Measurements from ENCODE around the gene TANGO2. TPM values are rescaled to one million over a fixed set of nuclear protein-coding genes. Genes with fewer than 3 reads are reported as not detected.

TANGO2 gene
- total RNA-seq (2021; ENCODE audit: unreplicated experiment), result 17.0 TPM
- polyA plus RNA-seq (2012), result 14.7 and 15.6 TPM in 2 replicates
- Bru-seq, nascent RNA, result percentile 50 among the genes with signal in this experiment
- percentile 55 among the genes with signal in this experiment for BruChase-seq, experiment 1, labeled RNA remaining after a 6-hour chase
- percentile 55 among the genes with signal in this experiment for BruChase-seq, experiment 2, labeled RNA remaining after a 2-hour chase
- long read RNA-seq, partial matches to known transcripts, result 4 of 39 reads
- long read RNA-seq, other reads (novel, unspliced or antisense), result 31 of 39 reads

GRCh38 chr22:20020533-20021195 lies at the start of gene TANGO2:
TANGO2 (plus strand) TSS chr22:20021110; CDS start chr22:20036799, 15,689 bp downstream.
- Histone ChIP-seq H3K27me3 (ENCODE audit: insufficient read depth, low read length) (no peaks in the 10 kb centered on the region), H3K9ac (ENCODE audit: low read length) (peak within 1 kb of the TSS; percentile 94), H2AFZ (ENCODE audit: low read depth, low read length, poor library complexity, severe bottlenecking) (no peak within 1 kb of the TSS), H3K4me3 (replicated peaks in 1 of 2; ENCODE audit: low read depth in 1 of 2, low read length in 2 of 2) (peak within 1 kb of the TSS; percentile 96 to 99), H3K4me1 (ENCODE audit: control insufficient read depth in 1 of 2, insufficient read depth in 2 of 2, low read length in 2 of 2) (peaks cover 10 to 28% of the 10 kb centered on the region in 2 experiments; a peak in 3 of 4 replicates), H3K9me3 (ENCODE audit: control insufficient read depth in 1 of 2, insufficient read depth in 1 of 2, low read depth in 1 of 2, low read length in 2 of 2) (no peaks in the 10 kb centered on the region), H4K20me1 (ENCODE audit: insufficient read depth) (no peaks in the 10 kb centered on the region), H3K36me3 (ENCODE audit: control insufficient read depth in 1 of 2, insufficient read depth in 2 of 2, low read length in 2 of 2) (no peaks in the 10 kb centered on the region), H3K9me2 (ENCODE audit: insufficient read depth) (no peaks in the 10 kb centered on the region), H3K4me2 (ENCODE audit: low read length) (peak within 1 kb of the TSS; percentile 96), H3K79me2 (ENCODE audit: insufficient read depth, low read length) (peaks cover 25% of the 10 kb centered on the region), H3K27ac (ENCODE audit: low read depth, low read length) (peak within 1 kb of the TSS; percentile 54)
- DNase-seq (ENCODE audit: low read depth, low spot score) (peak; percentile 68), ATAC-seq (peak; percentile 87)
- RAD21 ChIA-PET (ENCODE audit: low non-redundant PET in 1 of 2, low total read pairs in 2 of 2, uncharacterized antibody in 2 of 2, unreplicated experiment in 2 of 2), result no interaction called here
- POLR2A ChIA-PET, result interaction anchor here (0.7 to 1.6 kb wide), 3 partner anchors 10 to 58 kb away, joined by 3 to 5 read pairs (median 3); no protein-coding TSS in a partner anchor
- intact Hi-C loops (cut with micrococcal nuclease), result no loop called here
- no TSS peak for BruUV-seq (replicated peaks)
- CTCF ChIA-PET, result no interaction called here
- TF ChIP-seq SIN3A (IDR thresholded peaks at IDR 0.05; ENCODE audit: low read depth) (0 out of 2 replicates have a peak, but pooled peaks have one; percentile 15), SP1 (IDR thresholded peaks at IDR 0.05; ENCODE audit: low read depth) (peak; percentile 67), REST (IDR thresholded peaks at IDR 0.05; ENCODE audit: low read depth) (no peak), POLR2AphosphoS5 (IDR thresholded peaks at IDR 0.05; ENCODE audit: low read depth, low read length) (peak; percentile 73), EGR1 (IDR thresholded peaks at IDR 0.05; ENCODE audit: low read depth) (0 out of 2 replicates have a peak, but pooled peaks have one; percentile 16), CBX3 (IDR thresholded peaks at IDR 0.05; ENCODE audit: low read depth) (no peak), SRF (IDR thresholded peaks at IDR 0.05; ENCODE audit: low read depth) (no peak), ZFX (IDR thresholded peaks at IDR 0.05) (peak; percentile 2; the same call in 1 of the 2 replicates)

Data from HCT116 (cell line).